HG03097 (cell line): Measurements from ENCODE around the gene AMFR.

Experiments used
- ATAC-seq: cut with Tn5 transposase; IDR thresholded peaks from one replicate; pipeline ENCODE4 v1.9.1; 2021; ENCODE audit not compliant: unreplicated experiment, low FRiP score

The AMFR gene

DNA sequence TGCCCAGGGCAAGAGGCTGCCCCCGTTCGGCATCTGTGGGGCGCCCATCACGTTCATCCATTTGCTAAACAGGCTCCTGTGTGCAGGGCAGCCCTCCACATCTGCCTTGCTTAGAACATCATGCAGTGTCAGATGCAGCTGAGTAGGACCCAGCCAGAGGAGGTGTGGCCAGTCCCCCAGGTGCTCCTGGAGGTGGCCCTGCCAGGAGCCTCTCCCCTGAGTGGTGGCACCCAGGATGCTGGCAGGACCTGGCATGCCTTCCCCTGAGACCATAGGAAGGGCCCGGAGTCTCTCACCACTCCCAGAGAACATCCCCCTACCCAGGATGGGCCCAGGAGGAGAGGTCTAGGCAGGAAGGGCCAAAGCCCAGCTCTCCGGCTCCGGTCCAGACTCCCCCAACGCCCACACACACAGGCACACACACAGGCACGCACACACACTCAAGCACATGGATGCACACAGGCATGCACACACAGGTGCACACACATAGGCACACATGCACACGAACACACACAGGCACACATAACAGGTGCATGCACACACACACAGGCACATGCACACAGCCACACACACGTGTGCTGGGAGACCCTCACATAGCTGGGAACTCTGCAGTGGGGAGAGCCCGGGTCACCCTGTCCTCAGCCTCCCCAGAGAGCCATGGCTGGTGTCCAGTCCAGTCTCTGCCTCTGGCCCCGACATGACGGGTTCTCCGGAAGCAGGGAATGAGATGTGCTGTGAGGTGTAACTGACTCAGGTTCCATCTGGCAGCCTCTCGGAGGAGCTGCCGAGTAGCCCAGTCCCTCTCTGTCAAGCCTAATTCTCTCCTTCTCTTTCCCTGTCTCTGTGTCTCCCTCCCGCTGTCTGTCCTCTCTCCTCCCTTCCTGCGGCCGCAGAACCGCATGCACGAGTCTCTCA, 74.6 kb downstream of the AMFR start:
- no peak for ATAC-seq

DNA sequence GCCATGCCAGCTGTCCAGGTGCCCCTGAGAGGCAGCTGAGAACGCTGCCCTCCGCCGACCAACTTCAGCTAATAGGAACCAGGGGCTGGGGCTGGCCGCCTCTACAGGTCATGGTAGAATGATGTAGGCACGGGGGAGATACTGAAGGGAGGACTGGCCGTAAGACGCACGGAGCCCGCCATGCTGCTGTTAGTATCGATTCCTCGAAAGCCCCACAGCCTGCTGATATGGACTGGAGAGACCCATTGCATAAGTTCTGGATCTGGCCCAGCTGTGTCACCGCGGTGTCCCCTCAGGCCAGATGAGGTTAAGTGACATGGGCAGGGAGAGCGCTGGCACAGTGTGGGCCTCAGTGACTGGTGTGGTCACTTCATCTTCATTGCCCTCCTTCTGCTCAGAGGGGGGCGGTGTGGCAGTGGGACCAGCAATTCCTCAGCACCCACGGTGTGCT, 75.6 kb downstream of the AMFR start:
- ATAC-seq, result no peak

DNA sequence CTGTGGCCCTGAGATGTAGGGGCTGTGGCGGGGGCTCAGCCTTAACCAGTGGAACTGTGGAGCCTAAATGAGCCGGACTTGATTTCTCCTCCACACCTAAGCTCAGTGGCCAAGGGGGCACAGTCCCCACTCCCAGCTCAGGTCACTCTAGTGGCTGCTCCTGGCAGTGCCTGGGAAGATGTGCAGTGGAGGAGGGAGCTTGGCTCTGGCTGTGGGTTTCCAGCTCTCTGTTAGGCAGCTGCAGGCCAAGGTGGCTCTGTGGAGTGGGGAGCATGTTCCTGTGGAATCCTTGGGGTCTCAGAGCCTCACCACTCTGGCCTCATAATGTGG, 76.3 kb downstream of the AMFR start:
- no peak for ATAC-seq

DNA sequence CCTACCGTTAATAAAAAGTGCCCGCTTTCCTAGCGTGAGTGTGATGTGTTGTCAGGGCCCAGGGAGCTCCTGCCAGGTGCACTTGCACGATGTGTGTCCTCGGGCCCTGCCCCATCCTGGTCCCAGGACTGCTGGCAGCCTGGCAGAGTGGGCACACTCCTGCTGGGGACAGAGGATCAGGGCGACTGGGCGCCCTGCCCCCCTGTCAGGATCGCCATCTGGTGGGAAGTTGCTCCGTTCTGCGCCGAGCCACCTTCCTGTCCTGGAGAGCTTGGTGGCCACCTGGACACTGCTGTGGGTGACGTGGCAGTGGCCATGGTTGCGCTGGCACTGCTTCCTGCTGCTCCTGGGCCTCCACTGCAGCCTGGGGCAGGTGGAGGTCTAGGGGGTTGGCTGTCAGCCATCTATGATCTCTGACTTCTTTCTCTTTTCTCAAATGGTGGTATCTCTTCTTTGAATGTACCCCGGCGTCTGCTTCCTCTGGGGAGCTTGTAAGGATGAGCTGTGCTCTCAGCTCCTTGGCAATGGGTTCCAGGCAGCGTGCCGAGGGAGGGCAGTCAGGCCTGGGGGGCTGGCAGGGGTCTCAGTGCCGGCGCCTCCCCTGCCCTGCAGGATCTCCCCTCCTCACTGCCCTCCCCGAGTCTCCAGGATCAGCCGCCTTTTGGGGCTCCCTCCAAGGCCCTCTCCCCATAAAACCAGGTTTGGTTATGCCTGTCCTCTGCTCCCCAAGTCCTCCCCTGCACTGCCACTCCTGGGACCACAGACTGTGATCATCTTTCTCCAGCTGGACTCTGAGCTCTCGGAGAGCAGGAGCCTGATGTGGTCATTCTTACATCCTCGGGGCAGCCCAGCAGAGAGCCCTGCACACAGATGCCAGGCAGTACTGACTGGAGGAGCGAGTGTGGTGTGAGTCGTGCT, 76.9 kb downstream of the AMFR start:
- no peak for ATAC-seq

DNA sequence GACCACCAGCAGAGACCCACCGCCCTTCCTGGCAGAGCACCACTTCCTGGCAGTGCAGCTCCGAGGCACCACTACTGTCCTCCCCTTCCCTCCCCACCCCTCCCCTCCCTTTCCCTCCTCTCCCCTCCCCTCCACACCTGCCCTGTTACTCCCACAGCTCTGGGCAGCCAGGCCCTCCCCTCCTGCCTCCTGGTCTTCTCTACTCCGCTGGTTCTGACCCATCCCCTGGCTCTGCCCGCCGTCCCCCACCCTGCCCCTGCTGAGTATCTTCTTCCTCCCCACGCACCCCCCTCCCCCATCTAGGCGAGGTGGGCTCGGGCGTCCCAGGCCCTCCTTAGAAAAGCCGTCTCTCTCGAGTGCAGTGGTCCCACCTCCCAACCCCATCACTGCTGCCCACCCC, 77.7 kb downstream of the AMFR start:
- no peak for ATAC-seq

DNA sequence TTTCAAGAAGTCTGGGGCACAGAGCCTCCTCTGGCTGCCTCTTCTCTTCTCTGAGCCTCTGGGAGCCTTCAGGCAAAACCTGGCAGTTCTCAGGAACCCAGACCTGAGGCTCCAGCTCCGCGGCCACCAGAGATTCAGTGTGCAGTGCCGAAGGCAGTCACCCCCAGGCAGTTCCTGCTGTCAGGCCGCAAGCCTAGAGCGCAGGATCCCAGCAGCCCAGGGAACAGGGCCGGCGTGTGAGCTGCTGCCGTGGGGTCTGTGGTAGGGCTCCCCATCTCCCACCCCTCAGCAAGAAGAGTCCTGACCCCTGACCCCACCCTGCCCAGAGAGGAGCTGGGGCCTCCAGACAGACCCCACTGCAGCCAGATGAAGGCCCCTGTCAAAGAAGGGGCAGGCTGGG, 78.2 kb downstream of the AMFR start:
- no peak for ATAC-seq

DNA sequence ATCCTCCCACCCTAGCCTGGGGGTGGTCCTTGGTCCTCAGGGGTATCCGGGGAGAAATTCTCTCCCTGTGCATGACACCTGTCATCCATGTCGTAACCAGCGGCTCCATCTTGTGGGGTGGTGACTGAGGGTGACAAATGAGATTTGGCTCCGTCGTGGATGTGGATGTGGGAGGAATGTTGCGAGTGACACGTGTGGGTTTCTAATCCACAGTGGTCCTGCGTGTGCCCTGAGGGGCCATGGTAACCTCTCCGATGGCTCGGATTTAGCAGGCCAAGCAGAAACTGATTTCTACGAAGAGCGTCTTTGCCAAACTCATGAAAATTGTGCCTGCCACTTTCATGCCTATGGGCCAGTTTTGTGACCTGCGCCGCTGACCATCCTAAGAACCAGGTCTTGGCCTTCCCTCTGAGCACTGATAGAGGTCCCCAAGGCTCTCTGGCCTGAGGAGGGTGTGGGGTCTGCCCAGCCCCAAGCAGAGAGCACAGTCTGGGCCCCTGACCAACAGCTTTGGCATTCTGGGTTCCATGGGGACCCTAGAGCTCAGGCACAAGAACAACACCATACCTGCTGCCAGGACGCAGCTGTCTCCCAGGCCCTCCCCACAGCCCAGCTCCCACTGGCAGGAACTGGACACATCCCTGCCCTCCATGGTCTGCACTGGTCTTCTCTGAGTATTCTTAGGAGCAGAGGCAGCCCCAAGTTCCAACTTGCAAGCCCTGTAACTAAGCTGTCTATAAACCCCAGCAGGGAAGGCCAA, 79.0 kb downstream of the AMFR start:
- no peak for ATAC-seq

DNA sequence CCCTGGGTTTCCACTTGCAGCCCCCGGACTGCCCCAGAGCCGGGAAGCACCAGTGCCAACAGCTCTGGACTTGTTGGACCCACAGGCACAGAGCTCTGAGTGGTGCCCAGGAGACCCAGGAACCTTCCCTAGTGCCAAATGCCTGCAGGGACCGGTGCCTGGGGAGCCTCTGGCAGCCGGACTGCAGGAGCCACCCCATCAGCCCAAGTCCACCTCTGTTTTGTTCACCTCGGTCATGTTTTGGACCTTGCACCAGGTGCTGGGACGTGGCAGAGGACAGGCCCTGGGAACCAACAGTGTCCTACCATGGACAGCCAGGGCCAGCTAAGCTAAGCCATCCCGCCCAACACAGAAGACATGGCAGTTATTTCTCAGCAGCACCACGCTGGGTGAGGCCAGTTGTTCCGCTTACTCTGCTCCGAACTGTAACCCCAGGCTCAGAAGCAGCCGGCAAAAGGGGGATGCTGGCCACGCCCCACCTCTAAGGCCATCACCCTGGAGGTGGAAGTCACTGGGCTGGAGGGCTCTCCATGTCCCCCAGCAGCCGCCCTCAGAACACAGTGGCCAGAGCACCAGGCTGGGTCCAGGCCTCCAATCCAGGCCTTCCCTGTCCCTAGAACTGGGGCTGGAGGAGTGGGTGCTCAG, 79.8 kb downstream of the AMFR start:
- ATAC-seq, result no peak

DNA sequence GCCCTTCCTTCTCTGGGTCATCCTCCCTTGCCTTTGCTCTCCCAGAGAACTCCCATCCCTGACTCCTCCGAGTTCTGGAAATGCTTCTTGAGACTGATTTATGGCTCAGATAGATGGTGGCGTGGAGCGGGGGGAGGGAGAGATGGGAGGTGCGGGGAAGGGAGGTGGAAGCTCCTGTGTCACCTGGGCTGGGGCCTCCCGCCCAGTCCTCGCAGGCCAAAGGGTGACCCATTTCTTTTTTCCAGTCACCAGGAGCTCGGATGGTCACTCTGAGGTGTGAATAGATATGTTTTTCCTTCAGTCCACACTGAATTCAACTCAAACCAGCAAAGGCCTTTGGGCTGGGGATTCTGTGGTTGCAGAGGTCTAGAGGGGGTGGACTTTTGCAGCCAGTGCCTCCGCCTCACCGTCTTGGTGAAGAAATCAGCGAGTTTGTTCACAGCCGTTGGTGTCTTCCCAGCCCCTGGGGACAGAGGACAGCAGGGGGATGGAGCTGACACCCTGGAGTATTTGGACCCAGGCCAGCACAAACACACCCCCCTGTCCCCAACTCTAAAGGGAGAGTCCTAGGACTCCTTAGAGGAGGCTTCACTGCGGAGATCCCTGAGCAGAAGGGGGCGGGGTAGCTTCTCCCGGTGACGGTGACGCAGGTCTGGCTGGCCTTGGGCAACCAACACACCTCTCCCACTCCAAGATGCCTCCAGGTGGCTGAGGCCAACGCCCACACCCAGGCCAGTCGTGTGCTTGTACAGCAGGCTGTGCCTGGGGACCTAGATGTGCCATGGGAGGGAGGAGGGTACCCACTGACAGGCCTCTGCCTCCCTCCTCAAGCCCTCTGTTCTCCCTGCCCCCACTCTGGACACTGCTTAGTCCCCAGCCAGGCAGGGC, 80.6 kb downstream of the AMFR start:
- no peak for ATAC-seq

DNA sequence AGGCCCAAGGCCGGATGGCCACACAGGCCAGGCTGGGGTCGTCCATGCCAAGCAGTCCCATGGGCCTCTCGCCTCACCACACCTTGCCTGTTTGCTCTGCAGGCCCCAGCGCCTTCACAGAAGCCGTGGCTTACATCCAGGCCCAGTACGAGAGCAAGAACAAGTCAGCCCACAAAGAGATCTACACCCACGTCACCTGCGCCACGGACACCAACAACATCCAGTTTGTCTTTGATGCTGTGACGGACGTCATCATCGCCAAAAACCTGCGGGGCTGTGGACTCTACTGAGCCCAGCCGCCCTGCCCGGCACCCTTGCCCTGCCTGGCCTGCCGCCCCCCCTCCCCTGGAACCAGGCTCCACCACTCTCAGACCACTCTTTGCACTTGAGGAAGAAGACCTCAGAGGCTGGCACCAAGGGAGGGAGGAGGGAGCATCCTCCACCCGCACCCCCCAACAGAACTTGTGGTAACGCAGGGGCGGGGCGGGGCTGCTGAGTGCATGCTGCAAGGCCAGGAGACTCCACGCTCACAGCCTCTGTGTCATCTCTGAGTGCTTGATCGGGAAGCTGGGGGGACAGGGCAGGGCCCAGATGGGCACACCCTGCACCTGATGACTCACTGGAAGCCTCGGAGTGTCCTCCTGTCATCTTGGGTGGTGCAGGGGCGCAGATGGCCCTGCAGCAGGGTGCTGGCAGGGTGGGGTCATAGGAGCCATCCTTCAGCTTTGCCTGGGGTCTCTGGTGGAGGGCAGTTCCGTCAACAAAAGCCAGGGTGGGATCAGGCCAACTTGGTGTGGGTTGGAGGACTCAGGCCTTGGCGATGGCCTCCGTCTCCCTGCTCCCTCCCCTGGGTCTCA, 81.5 kb downstream of the AMFR start:
- ATAC-seq, result no peak

DNA sequence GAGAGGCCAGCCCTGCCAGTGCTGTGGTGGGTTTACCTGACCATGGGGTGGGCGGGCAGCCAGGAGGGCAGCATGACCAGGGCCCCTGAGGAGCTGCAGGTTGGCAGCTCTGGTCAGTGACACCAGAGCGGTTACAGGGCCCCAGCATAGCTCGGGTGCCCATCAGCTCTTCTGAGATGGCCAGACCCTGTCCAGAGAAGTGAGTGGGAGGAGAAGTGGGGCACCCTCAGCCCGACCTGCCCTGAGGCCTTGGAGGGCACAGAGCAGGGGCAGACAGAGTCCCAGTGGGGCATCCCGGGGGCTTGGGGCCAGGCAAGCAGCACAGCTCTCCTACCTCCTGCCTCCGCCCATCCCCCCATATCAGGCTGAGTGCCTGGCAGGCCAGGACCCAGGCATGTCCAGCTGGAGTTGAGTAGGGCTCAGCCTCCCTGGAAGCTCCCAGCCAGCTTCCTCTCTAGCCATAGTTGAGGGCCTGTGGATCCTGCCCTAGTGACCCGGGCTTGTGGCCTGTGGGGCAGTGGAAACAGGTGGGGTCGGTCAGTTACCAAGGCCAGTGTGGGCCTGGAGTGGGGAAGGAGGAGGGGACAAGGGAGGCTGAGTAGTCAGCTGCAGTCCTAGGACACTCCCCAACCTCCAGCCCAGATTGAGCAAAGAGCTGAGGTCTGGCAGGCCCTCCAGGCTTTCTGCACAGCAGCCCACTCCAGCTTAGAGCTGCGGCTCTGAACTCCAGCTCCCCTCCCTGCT, 83.5 kb downstream of the AMFR start:
- no peak for ATAC-seq

DNA sequence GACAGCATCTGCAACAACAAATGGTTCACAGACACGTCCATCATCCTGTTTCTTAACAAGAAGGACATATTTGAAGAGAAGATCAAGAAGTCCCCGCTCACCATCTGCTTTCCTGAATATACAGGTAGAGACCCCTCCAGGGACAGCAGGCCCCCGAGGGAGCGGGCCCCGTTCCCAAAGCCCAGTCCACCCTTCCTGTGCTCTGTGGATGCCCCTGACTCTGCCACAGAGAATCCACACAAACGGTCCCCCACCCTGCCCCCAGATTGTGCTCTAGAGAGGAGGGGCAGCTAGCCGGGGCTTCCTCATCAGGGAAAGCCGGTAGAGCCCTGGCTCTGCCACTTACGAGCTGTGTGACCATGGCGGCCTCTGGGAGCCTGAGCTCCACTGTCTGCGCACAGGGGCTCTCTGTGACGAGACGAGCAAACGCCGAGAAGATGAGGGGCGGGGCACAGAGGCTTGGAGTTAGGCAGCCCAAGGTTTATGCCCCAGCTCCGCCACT, 84.4 kb downstream of the AMFR start:
- no peak for ATAC-seq

DNA sequence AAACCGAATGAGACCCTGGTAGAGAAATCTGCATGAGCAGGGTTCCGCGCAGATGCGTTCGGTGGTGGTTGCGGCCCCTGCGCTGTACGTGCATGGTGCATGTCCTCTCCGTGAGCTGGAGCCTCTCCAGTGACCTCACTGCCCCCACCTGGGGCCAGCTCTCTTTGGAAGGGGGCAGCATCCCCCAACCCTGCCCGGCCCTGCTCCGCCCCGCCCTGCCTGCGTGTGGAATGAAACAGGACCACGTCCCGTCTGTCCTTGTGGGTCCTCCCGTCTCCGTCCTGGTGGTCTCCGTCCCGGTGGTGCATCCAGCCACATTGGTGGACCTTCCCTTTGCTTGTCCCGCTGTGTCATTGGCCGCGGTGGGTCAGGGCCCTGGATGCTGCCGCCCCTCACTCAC, 84.9 kb downstream of the AMFR start:
- ATAC-seq, result no peak

DNA sequence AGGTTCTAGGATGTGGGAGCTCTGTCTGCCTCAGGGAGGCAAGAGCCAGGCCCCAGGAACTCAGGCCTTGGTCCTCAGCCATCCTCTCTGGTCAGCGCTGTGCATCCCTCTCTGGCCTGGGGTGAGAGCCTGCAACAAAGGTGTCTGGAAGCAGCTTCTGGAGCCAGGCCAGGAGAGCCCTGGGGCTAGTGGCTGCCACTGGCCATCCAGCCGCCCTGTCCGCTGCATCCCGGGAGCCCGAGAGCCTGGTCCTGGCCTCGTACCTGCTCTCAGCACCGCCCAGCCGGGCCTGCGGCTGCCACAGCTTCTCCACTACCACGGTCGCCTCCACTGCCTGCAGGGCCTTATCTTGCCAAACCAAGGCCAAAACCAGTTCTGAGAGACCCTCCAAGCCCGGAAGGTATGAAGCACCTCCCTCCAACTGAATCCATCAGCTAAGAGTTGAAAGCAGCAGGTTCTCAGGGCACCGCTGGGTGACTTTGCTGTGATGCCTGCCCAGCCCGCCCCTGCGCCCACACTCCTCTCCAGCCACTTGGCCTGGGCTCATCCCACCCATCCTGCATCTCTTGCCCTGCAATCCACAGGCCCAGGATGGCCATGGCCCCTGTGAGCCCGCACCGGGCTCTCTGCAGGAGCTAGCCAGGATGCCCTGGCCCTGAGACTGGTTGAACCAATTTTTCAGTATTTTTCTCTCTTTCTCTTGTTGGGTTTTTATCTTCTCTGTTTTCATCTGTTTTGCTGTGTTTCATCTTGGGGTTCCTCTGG, 85.7 kb downstream of the AMFR start:
- no peak for ATAC-seq

DNA sequence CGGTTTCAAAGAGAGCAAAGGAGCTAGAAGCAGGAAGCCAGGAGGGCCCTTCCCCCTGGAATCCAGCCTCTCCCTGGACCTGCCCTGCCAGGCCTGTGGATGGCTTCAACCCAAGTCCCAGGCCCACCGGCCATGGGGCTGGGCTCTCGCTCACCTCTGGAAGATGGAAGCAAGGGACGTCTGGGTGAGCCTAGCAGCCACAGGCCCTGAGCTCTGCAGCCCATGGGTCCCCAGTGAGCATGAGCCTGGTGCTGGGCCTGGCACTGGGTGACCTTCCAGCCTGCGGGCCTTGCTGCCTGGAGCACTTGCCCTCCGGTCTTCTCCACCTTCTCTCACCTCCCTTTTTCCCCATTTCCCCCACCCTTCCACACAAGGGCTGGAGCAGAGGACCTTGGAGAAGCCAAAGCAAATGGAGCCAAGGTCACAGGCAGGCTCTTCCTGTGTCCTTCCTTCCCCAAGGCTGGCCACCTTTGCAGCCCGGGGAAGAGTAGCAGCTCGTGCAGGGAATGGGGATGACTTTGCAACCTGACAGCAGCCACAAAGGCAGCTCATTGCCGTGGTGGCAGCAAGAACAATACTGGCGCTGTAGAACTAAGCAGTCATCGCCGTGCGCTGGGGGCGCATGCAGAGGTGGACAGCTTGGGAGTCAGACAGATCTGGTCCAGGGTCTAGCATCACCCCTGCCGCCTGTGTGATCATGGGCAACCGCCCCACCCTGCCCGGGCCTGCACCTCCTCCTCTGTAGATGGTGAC, 86.6 kb downstream of the AMFR start:
- ATAC-seq, result no peak

DNA sequence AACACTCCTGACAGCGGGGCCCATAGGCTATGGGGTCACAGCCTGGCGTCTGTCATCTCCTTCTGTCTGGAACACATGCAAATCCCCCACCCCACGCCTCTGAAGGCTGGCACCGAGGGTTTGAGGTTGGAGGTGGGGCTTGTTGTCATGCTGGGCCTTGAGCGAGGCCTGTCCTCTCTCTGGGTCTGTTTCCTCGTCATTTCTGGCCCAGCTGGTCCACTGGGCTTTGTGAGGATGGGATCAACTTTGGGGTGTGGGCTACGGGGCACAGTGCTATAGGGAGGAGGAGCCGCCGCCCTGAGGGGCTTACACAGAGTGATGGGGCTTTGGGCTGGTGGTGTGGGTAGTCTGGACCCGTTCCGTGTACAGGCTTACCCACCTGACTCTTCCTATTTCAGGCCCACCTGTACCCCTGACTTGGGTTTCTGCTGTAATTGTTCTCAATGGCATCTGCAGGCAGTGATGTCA, 87.5 kb downstream of the AMFR start:
- ATAC-seq, result no peak
